ENCODE data around the gene SLC28A2. TPM values are rescaled to one million over a fixed set of nuclear protein-coding genes. Genes with fewer than 3 reads are reported as not detected.
A peak's percentile ranks its signal among the peaks of the same experiment; 100 is the strongest.

SLC28A2 gene
- total and polyA plus RNA-seq, 2 donors (not counting 1 experiment from before 2014, with no cell fraction given), result not detected

- no peak overlapping the region for H3K4me3 Mint-ChIP-seq
- no CpG with 5 or more reads among the region's 2 CpGs for WGBS (ENCODE audit: insufficient coverage)
- H3K4me1 Mint-ChIP-seq, result peaks cover 13% of the 10 kb centered on the region
- intact Hi-C loops (cut with micrococcal nuclease), result no loop called here
- H3K27me3 Mint-ChIP-seq, result peaks cover 10% of the 10 kb centered on the region
- ATAC-seq (ENCODE audit: low read depth) (no peak), DNase-seq (peak; percentile 53)
- Histone ChIP-seq H3K4me1 (ENCODE audit: control insufficient read depth in 2 of 2, insufficient read depth in 2 of 2, low read length in 2 of 2) (peaks cover 12 to 16% of the 10 kb centered on the region in 2 donors), H3K27me3 (replicated peaks in 1 of 4; ENCODE audit: control extremely low read depth in 1 of 4, control insufficient read depth in 3 of 4, insufficient read depth in 4 of 4, low read length in 3 of 4) (peaks cover 0 to 3% (median 0%) of the 10 kb centered on the region in 4 experiments), H3K9me3 (ENCODE audit: control extremely low read depth in 1 of 3, control insufficient read depth in 2 of 3, insufficient read depth in 1 of 3, low read length in 2 of 3) (peaks cover 0 to 7% (median 0%) of the 10 kb centered on the region in 3 donors), H3K79me2 (ENCODE audit: control insufficient read depth, insufficient read depth, low read length) (no peaks in the 10 kb centered on the region), H3K9ac (ENCODE audit: low read length) (no peak overlapping the region), H3K4me3 (ENCODE audit: control extremely low read depth in 1 of 5, extremely low read depth in 1 of 5, insufficient read depth in 1 of 5, low read depth in 2 of 5, low read length in 4 of 5) (no peak overlapping the region), H3K36me3 (replicated peaks in 1 of 2; ENCODE audit: control extremely low read depth in 1 of 2, control insufficient read depth in 1 of 2, extremely low read depth in 1 of 2, insufficient read depth in 2 of 2, low read length in 1 of 2) (no peaks in the 10 kb centered on the region), H4K20me1 (ENCODE audit: control insufficient read depth, insufficient read depth, low read length, poor library complexity, severe bottlenecking) (no peaks in the 10 kb centered on the region), H2AFZ (ENCODE audit: insufficient read depth, low read depth, low read length, poor library complexity, severe bottlenecking) (no peak overlapping the region), H3K4me2 (replicated peaks; ENCODE audit: low read depth, low read length, poor library complexity, severe bottlenecking) (no peak overlapping the region), H3K27ac (ENCODE audit: low read length in 2 of 2) (no peak overlapping the region)
- CTCF ChIA-PET, result interaction anchor here (0.6 to 1.4 kb wide), 9 partner anchors 9 to 236 kb away, joined by 3 to 13 read pairs (median 3); no protein-coding TSS in a partner anchor
- TF ChIP-seq EZH2 (IDR thresholded peaks at IDR 0.05; ENCODE audit: borderline replicate concordance, insufficient read depth, low read depth, low read length, poor library complexity, severe bottlenecking), result no peak
- peak; percentile 58 for TF ChIP-seq CTCF (IDR thresholded peaks at IDR 0.05)
- H3K9me3 Mint-ChIP-seq (ENCODE audit: insufficient read depth), result no peaks in the 10 kb centered on the region
- POLR2A ChIA-PET, result interaction anchor here (0.5 kb wide), 1 partner anchor 255 kb away, joined by 3 read pairs; no protein-coding TSS in a partner anchor
- H3K27ac Mint-ChIP-seq, result no peak overlapping the region
Measured at GRCh38 chr15:45276831-45277230, 24.8 kb downstream of the SLC28A2 start.

- Mint-ChIP-seq H3K4me3 (peak overlapping the region; percentile 94), H3K9me3 (ENCODE audit: insufficient read depth) (no peaks in the 10 kb centered on the region), H3K27ac (peak overlapping the region; percentile 88), H3K4me1 (peaks cover 13% of the 10 kb centered on the region), H3K27me3 (peaks cover 9% of the 10 kb centered on the region)
- TF ChIP-seq CTCF (IDR thresholded peaks at IDR 0.05) (no peak), EZH2 (IDR thresholded peaks at IDR 0.05; ENCODE audit: borderline replicate concordance, insufficient read depth, low read depth, low read length, poor library complexity, severe bottlenecking) (no peak)
- Histone ChIP-seq H3K79me2 (ENCODE audit: control insufficient read depth, insufficient read depth, low read length) (no peaks in the 10 kb centered on the region), H3K36me3 (replicated peaks in 1 of 2; ENCODE audit: control extremely low read depth in 1 of 2, control insufficient read depth in 1 of 2, extremely low read depth in 1 of 2, insufficient read depth in 2 of 2, low read length in 1 of 2) (no peaks in the 10 kb centered on the region), H4K20me1 (ENCODE audit: control insufficient read depth, insufficient read depth, low read length, poor library complexity, severe bottlenecking) (no peaks in the 10 kb centered on the region), H3K4me3 (ENCODE audit: control extremely low read depth in 1 of 5, extremely low read depth in 1 of 5, insufficient read depth in 1 of 5, low read depth in 2 of 5, low read length in 4 of 5) (peak overlapping the region; percentile 58 to 88 (median 69)), H3K4me2 (replicated peaks; ENCODE audit: low read depth, low read length, poor library complexity, severe bottlenecking) (peak overlapping the region; percentile 73), H3K27ac (ENCODE audit: low read length in 2 of 2) (peak overlapping the region; percentile 66 to 68), H3K27me3 (replicated peaks in 1 of 4; ENCODE audit: control extremely low read depth in 1 of 4, control insufficient read depth in 3 of 4, insufficient read depth in 4 of 4, low read length in 3 of 4) (peaks cover 0 to 5% (median 0%) of the 10 kb centered on the region in 4 experiments), H3K9ac (ENCODE audit: low read length) (peak overlapping the region; percentile 72), H2AFZ (ENCODE audit: insufficient read depth, low read depth, low read length, poor library complexity, severe bottlenecking) (peak overlapping the region; percentile 95), H3K9me3 (ENCODE audit: control extremely low read depth in 1 of 3, control insufficient read depth in 2 of 3, insufficient read depth in 1 of 3, low read length in 2 of 3) (peaks cover 0 to 7% (median 0%) of the 10 kb centered on the region in 3 donors), H3K4me1 (ENCODE audit: control insufficient read depth in 2 of 2, insufficient read depth in 2 of 2, low read length in 2 of 2) (peaks cover 12 to 16% of the 10 kb centered on the region in 2 donors)
- WGBS (ENCODE audit: insufficient coverage), result 1% methylated on average over 29 of the region's 33 CpGs
- POLR2A ChIA-PET, result interaction anchor here (0.6 to 1.6 kb wide), 6 partner anchors 18 to 123 kb away, joined by 3 to 10 read pairs (median 4); a partner anchor contains a TSS
- peak; percentile 97 for DNase-seq
- intact Hi-C loops (cut with micrococcal nuclease), result loop anchor here (1.0 kb wide), 4 partner anchors 79 to 123 kb away; partner anchors contain the start of gene GATM
- ATAC-seq (ENCODE audit: low read depth), result peak; percentile 99
- CTCF ChIA-PET, result interaction anchor here (0.8 to 1.7 kb wide), 8 partner anchors 26 to 176 kb away, joined by 3 to 7 read pairs (median 4); no protein-coding TSS in a partner anchor
Measured at GRCh38 chr15:45279024-45279698, 27.1 kb downstream of the SLC28A2 start.

Data from B cell (primary cell).